Fibroblast of the aortic adventitia (primary cell): ENCODE results near the gene ENTREP3. TPM values are rescaled to one million over a fixed set of nuclear protein-coding genes. Genes with fewer than 3 reads are reported as not detected.

Experiments used
- DNase-seq: peaks from one replicate; pipeline ENCODE4 v3.0.0-alpha.2; 2010; ENCODE audit warnings: low read depth
- H3K4me3 ChIP-seq: 2 replicates; pipeline ENCODE4 v1.5.1; 2011; ENCODE audit warnings: low read depth, mild to moderate bottlenecking, control low read depth, low read length, moderate library complexity
- CTCF ChIP-seq: IDR thresholded peaks from 2 replicates; pipeline ENCODE4 v1.5.1; 2011; ENCODE audit warnings: mild to moderate bottlenecking, low read length, control low read depth, inconsistent platforms; ENCODE audit not compliant: insufficient read depth
- total RNA-seq: library from RNA; depleted of rRNA; stranded (reverse); fragments of >200 nt; gene quantifications from 2 replicates; pipeline ENCODE4 v1.2.3, GENCODE V29; 2012; ENCODE audit warnings: low replicate concordance

ENTREP3 gene
- total RNA-seq, 1 donor = 9.3 TPM

GRCh38 chr1:155208541-155209311, 46.6 kb downstream of the ENTREP3 start, which contains the start of gene MTX1:
Gene MTX1 (plus strand): TSS chr1:155208695. CDS start chr1:155208805, 110 bp downstream.
- H3K4me3 ChIP-seq = peak within 1 kb of the TSS; percentile 99
- peak; percentile 75 for DNase-seq
- TF ChIP-seq CTCF = no peak

GRCh38 chr1:155207806-155208540, 47.3 kb downstream of the ENTREP3 start, which contains the start of gene THBS3:
Gene THBS3 (minus strand): TSS chr1:155207897. CDS start chr1:155207876, 21 bp downstream.
- TF ChIP-seq CTCF = no peak
- DNase-seq = peak; percentile 48
- peak within 1 kb of the TSS; percentile 99 for H3K4me3 ChIP-seq

GRCh38 chr1:155206891-155207805, 48.1 kb downstream of the ENTREP3 start:
- peak overlapping the region; percentile 99 for H3K4me3 ChIP-seq

GRCh38 chr1:155205969-155206593, 49.2 kb downstream of the ENTREP3 start:
- TF ChIP-seq CTCF = no peak
- no peak overlapping the region for H3K4me3 ChIP-seq
- no peak for DNase-seq

More at GRCh38 chr1:155206891-155207805, 48.1 kb downstream of the ENTREP3 start:
- TF ChIP-seq CTCF = peak; percentile 87
- DNase-seq = peak; percentile 84

GRCh38 chr1:155205035-155205434, 50.2 kb downstream of the ENTREP3 start:
- no peak for DNase-seq
- no peak overlapping the region for H3K4me3 ChIP-seq
- no peak for TF ChIP-seq CTCF
